GM18507 (cell line): Measurements from ENCODE around the gene FGL2.
"Not testable (repeated sequence)": the region's sequence is repeated elsewhere in the genome, so short reads cannot be mapped to it uniquely, and the experiment has no call there.

Experiments used
- DNase-seq: peaks from one replicate; pipeline ENCODE4 v3.0.0; 2011; ENCODE audit warnings: low read depth; ENCODE audit not compliant: insufficient read length; ENCODE audit errors: extremely low spot score
- FAIRE-seq: peaks from 2 replicates; lab custom pipeline; 2011; peaks lifted over from hg19 to GRCh38; lab: Jason Lieb, UNC

The FGL2 gene

GRCh38 chr7:77175274-77175800 lies 24.3 kb downstream of the FGL2 start:
- not testable (repeated sequence) for DNase-seq

GRCh38 chr7:77174418-77174817 lies 25.2 kb downstream of the FGL2 start:
- peak; percentile 15 for FAIRE-seq
- not testable (repeated sequence) for DNase-seq

More at GRCh38 chr7:77175274-77175800, 24.3 kb downstream of the FGL2 start:
- FAIRE-seq = peak; percentile 85

DNA sequence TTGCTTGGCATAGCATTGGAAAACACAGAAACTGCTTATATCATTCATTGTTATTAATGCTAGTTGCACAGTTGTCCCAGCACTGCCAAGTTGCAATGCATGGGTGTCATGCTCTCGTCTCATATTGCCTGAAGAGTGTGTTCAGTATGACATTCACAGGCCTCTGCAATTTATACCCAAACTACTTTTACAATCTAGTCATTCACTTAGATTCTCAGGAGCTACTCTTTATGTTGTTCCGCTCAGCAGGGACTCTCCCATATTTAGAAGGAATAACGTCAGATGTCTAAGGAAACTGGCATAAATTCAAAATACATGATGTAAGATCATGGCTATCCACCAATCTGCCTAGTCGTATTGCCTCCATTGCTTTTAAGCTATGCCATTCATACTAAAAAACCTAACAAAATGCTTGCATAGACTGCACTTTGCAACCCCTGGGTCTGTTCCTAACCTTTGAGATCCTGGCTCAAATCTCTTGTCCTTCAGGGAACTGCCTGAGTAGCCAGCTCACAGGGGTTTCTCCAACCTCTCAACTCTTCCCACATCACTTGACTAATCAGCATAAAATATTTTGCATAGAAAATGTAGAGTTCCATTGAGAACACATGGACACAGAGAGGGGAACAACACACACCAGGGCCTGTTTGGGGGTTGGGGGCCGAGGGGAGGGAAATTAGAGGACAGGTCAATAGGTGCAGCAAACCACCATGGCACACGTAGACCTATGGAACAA lies 27.0 kb downstream of the FGL2 start:
- FAIRE-seq, DNase-seq: not testable (repeated sequence)

DNA sequence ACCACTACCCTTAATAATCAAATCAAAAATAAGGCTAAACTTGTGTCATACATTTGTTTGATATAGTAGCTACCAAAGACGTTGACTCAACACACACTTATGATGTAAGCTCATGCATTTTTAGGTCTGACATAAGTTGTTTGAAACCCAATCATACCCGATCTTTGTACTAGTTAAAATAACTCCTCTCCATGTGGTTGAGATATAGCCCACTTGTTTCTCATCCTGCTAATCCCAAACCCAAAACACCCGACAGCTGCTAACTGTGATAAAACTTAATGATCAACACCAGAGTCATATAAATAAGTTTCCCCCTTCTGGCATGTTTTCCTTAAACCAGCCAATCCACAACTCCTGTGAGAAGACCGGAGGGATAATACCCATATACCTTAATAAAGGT lies 28.5 kb downstream of the FGL2 start:
- not testable (repeated sequence) for FAIRE-seq, DNase-seq

DNA sequence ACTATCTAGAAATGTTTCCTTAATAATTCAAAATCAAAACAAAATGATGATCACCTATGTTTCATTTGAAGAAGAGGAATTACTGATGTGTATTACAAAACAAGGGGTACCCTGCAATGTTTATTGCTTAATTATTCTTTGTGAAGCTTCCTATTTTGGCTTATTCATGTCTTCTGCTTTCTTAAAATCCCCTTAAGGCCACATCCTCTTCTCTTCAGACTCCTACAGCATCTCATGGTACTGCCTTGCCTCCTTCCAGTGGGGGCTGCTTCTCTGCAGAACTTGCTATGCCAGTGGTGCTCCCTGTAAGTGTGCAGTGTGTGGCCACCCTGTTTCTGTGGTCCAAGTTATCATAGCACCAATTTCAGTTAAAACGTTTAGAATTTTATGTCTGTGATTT lies 42.2 kb downstream of the FGL2 start:
- DNase-seq = no peak
- FAIRE-seq = no peak

DNA sequence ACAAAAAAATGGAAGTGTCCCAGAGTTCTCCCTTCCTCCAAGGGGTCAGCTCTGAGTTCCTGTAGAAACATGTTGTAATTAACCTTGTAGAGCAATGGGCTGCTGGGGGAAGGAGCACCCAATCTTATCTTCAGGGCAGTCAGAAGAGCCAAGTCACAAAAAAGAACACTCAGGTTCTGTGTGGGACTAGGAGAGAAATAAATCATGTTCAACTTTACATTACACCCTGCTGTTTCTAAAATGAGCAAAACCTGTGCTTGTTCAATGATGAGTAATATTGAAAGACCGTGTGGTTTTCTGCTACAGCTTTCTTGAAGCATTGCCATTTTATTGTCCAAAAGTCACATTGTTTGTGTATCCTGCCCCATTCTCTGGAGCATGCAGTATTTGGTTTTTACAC lies 42.6 kb downstream of the FGL2 start:
- peak; percentile 99 for FAIRE-seq
- DNase-seq = not testable (repeated sequence)

DNA sequence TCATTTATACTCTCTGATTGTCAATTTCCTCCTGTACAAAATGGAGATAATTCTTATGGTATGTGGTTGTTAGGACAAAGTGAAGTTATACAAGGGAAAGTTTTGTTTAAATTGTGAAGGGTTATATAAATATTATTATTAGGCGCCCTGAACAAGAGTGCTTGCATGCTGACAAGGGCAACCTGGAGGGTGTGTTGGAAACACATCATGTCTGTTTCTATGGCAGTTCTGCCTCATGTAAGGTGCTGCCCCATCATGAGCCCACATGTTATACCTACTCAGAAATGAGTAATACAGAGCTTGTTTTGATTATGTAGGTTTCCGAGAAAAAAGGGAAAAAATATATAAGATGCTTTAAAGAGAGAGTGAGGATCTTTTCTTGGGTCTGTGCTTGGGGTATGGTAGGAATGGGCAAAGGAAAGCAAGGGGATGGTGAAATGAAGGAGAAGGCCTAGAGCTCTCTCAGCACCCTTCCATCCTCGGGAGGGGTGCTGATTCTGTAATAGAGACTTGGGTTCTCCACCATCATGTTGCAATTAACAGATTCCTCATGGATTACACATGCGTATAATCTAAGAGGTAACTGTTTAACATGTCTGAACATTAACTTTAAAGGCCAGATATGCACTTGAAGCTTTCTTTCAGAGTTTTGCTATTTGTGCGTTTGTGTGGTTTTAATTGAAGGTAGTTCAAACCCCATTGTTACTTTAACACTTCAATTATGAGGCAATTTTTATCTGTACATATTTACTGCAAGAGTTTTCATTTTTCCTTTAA lies 43.8 kb downstream of the FGL2 start:
- not testable (repeated sequence) for DNase-seq
- peak; percentile 49 for FAIRE-seq

DNA sequence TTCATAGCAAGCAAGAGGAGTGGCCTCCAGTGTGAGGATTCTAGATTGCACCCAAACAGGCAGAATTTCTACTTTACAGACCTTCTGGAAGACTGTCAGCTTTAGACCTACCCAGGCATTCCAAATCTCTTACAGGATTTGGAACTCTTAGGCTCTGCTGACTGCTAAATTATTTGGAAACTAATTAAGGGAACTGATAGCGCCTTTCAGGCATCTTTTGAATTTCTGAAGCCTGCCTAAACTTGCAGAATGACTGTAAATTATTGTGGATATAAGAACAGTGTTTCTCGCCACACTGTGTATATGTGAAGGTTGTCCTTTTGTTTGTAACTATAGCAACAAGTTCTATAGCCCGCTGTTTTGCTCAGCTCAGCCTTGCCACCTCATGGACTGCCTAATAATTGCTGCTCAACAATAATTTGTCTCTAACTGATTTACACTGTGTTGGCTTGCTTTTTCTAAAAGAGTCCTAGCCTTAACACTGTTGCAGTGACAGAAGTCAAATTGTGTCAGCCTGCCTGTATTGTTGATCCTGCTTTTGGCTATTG lies 44.6 kb downstream of the FGL2 start:
- FAIRE-seq = peak; percentile 77
- not testable (repeated sequence) for DNase-seq

DNA sequence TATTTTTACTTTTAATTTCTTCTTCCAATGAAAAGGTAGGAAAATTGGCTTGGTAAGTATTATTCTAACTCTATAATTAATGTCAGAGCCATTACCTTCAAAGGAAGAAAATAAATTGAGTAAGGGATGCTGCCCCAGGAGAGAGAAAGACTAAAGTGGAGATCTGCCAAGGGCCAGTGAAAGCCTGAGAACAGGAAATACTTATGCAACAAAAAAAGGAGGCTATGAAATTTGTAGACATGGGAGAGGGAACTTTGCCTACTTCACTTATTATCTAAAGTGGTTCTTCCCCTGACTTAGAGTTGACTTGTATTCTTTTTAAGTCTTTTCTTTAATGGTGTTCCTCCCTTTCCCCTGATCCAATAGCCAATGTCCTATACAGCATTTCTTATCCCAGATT lies 47.4 kb downstream of the FGL2 start:
- FAIRE-seq, DNase-seq: not testable (repeated sequence)
